ENCODE data around the gene ARL2BP.
"Not testable (repeated sequence)": the region's sequence is repeated elsewhere in the genome, so short reads cannot be mapped to it uniquely, and the experiment has no call there.

ARL2BP gene

GRCh38 chr16:57244767-57245471 lies at the start of gene ARL2BP:
Gene ARL2BP, plus strand, starts transcription at chr16:57245259. Its CDS starts 109 bp downstream, at chr16:57245368.
- peaks cover 32% of the 10 kb centered on the region for H3K36me3 ChIP-seq
- peak; percentile 98 for DNase-seq
- H3K9me3 ChIP-seq (ENCODE audit: severe bottlenecking) = no peaks in the 10 kb centered on the region
- 0 out of 2 replicates have a peak, but pooled peaks have one; percentile 7 for TF ChIP-seq CTCF (IDR thresholded peaks at IDR 0.05; ENCODE audit: low read depth, low read length)
- H3K27me3 ChIP-seq (ENCODE audit: insufficient read depth, low read depth, severe bottlenecking) = no peaks in the 10 kb centered on the region
- peak within 1 kb of the TSS; percentile 90 for H3K27ac ChIP-seq
- peak within 1 kb of the TSS; percentile 91 for H3K4me3 ChIP-seq (ENCODE audit: low read depth, low read length)

GRCh38 chr16:57196286-57196685 lies 48.8 kb upstream of the ARL2BP start:
- Histone ChIP-seq H3K9me3 (ENCODE audit: severe bottlenecking) (no peaks in the 10 kb centered on the region), H3K36me3 (peaks cover 4% of the 10 kb centered on the region), H3K4me3 (ENCODE audit: low read depth, low read length) (no peak overlapping the region), H3K27ac (no peak overlapping the region), H3K27me3 (ENCODE audit: insufficient read depth, low read depth, severe bottlenecking) (no peaks in the 10 kb centered on the region)
- DNase-seq = no peak
- no peak for TF ChIP-seq CTCF (IDR thresholded peaks at IDR 0.05; ENCODE audit: low read depth, low read length)

GRCh38 chr16:57196753-57197152 lies 48.3 kb upstream of the ARL2BP start:
- Histone ChIP-seq H3K9me3 (ENCODE audit: severe bottlenecking) (no peaks in the 10 kb centered on the region), H3K27me3 (ENCODE audit: insufficient read depth, low read depth, severe bottlenecking) (no peaks in the 10 kb centered on the region), H3K36me3 (peaks cover 4% of the 10 kb centered on the region), H3K27ac (no peak overlapping the region), H3K4me3 (ENCODE audit: low read depth, low read length) (no peak overlapping the region)
- no peak for DNase-seq
- no peak for TF ChIP-seq CTCF (IDR thresholded peaks at IDR 0.05; ENCODE audit: low read depth, low read length)

GRCh38 chr16:57200321-57200720 lies 44.7 kb upstream of the ARL2BP start:
- H3K9me3 ChIP-seq (ENCODE audit: severe bottlenecking); DNase-seq; H3K27ac ChIP-seq; H3K4me3 ChIP-seq (ENCODE audit: low read depth, low read length); H3K27me3 ChIP-seq (ENCODE audit: insufficient read depth, low read depth, severe bottlenecking): not testable (repeated sequence)
- H3K36me3 ChIP-seq = peaks cover 16% of the 10 kb centered on the region

GRCh38 chr16:57200926-57201325 lies 44.1 kb upstream of the ARL2BP start:
- not testable (repeated sequence) for DNase-seq; H3K4me3 ChIP-seq (ENCODE audit: low read depth, low read length); H3K9me3 ChIP-seq (ENCODE audit: severe bottlenecking); H3K27ac ChIP-seq; H3K27me3 ChIP-seq (ENCODE audit: insufficient read depth, low read depth, severe bottlenecking)
- peaks cover 22% of the 10 kb centered on the region for H3K36me3 ChIP-seq

- Histone ChIP-seq H3K27ac (no peak overlapping the region), H3K36me3 (peaks cover 34% of the 10 kb centered on the region), H3K4me3 (ENCODE audit: low read depth, low read length) (no peak overlapping the region), H3K9me3 (ENCODE audit: severe bottlenecking) (no peaks in the 10 kb centered on the region), H3K27me3 (ENCODE audit: insufficient read depth, low read depth, severe bottlenecking) (no peaks in the 10 kb centered on the region)
- no peak for TF ChIP-seq CTCF (IDR thresholded peaks at IDR 0.05; ENCODE audit: low read depth, low read length)
- DNase-seq = no peak
These were observed 42.8 kb upstream of the ARL2BP start for GRCh38 chr16:57202095-57202886.
